Measurements from ENCODE around the gene SMIM29. TPM values are rescaled to one million over a fixed set of nuclear protein-coding genes. Genes with fewer than 3 reads are reported as not detected.
A peak's percentile ranks its signal among the peaks of the same experiment; 100 is the strongest.
"Not testable (repeated sequence)": the region's sequence is repeated elsewhere in the genome, so short reads cannot be mapped to it uniquely, and the experiment has no call there.

SMIM29 gene
- total RNA-seq, 2 donors from 2014 or later: 8.2 to 11.5 TPM

DNA sequence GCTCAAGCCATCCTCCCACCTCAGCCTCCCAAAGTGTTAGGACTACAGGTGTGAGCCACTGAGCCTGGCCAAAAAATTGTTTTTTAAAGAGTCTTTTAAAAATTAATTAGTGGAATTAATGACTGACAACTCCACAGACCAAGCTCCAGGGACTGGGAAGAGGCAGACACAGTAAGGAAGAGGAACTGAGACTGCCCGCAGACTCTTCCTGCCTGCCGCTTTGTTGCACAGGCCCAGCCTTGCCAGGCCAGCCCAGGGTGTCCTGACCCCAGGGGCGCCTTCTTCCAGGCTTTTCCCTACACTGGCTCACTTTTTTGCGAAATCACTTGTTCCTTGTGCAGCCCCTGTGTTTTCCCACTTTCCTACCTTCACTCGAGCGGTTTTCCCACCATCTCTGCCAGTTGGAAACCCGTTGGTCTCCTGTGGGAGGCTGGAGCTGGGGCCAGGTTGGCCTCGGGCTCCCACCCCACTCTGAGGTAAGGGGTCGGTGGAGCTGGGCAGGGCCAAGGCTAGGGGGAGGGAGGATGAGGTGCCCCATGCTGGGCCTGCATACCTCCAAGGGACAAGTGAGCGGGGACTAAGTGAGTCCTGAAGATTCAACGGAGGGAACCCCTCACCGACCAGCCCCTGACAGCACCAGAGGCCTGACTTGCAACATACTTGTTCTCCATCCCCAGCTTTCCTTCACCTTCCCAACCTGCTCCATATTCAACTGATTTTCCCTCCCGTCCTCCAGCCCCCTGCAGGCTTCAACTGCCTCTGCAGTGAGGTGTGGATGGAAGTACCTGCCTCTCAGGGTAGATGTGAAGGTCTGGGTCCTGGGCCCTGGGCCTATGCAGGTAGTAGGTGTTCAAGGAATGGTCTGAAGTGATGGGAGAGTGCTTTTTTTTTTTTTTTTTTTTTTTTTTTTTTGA is 23.5 kb upstream of the SMIM29 start:
- intact Hi-C loops (cut with DNase I, micrococcal nuclease): no loop called here
- DNase-seq: no peak
- no peak for ATAC-seq

- intact Hi-C loops (cut with DNase I, micrococcal nuclease); ATAC-seq; DNase-seq: not testable (repeated sequence)
These were observed 21.0 kb upstream of the SMIM29 start for GRCh38 chr6:34269658-34270341.

DNA sequence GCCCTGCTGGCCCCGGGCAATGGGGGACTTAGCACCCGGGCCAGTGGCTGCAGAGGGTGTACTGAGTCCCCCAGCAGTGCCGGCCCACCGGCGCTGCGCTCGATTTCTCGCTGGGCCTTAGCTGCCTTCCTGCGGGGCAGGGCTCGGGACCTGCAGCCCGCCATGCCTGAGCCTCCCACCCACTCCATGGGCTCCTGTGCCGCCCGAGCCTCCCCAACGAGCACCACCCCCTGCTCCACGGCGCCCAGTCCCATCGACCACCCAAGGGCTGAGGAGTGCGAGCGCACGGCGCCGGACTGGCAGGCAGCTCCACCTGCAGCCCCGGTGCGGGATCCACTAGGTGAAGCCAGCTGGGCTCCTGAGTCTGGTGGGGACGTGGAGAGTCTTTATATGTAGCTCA is 20.3 kb upstream of the SMIM29 start:
- intact Hi-C loops (cut with DNase I, micrococcal nuclease); DNase-seq; ATAC-seq: not testable (repeated sequence)

DNA sequence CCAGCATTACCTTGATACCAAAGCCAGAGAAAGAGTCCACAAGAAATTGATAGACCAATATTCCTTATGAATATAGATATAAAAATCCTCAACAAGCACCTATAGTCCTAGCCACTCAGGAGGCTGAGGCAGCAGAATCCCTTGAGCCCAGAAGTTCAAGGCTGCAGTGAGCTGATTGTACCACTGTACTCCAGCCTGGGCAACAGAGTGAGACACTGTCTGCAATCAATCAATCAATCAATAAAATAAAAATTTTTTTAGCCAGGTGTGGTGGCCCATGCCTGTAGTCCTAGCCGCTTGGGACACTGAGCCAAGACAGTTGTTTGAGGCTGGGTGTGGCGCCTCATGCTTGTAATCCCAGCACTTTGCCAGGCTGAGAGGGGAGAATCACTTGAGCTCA is 18.9 kb upstream of the SMIM29 start:
- intact Hi-C loops (cut with DNase I, micrococcal nuclease): no loop called here
- ATAC-seq (no peak), DNase-seq (no peak)

DNA sequence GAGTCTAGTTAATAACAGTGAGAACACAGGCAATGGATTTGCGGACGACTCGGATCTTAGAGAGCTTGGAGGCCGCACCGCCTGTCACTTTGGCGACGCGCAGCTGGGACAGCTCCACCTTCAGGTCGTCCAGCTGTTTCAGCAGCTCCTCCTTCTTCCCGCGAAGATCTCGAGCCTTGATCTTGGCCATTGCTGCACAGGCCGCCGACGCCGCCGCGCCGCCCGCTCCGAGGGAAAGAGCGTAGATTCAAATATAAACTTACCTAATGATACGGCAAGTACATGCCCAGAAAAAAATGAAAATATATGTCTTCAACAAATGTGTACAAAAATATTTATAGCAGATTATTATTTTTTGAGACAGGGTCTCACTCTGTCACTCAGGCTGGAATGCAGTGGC is 14.7 kb upstream of the SMIM29 start:
- ATAC-seq; intact Hi-C loops (cut with DNase I, micrococcal nuclease); DNase-seq: not testable (repeated sequence)

- DNase-seq (no peak), ATAC-seq (no peak)
- intact Hi-C loops (cut with DNase I, micrococcal nuclease): no loop called here
These were observed 11.9 kb upstream of the SMIM29 start for GRCh38 chr6:34260576-34261267.

- ATAC-seq (no peak), DNase-seq (no peak)
- intact Hi-C loops (cut with DNase I, micrococcal nuclease): no loop called here
These were observed 10.8 kb upstream of the SMIM29 start for GRCh38 chr6:34259529-34260069.

- DNase-seq; ATAC-seq; intact Hi-C loops (cut with DNase I, micrococcal nuclease): not testable (repeated sequence)
These were observed 3.6 kb upstream of the SMIM29 start for GRCh38 chr6:34252395-34252794.

DNA sequence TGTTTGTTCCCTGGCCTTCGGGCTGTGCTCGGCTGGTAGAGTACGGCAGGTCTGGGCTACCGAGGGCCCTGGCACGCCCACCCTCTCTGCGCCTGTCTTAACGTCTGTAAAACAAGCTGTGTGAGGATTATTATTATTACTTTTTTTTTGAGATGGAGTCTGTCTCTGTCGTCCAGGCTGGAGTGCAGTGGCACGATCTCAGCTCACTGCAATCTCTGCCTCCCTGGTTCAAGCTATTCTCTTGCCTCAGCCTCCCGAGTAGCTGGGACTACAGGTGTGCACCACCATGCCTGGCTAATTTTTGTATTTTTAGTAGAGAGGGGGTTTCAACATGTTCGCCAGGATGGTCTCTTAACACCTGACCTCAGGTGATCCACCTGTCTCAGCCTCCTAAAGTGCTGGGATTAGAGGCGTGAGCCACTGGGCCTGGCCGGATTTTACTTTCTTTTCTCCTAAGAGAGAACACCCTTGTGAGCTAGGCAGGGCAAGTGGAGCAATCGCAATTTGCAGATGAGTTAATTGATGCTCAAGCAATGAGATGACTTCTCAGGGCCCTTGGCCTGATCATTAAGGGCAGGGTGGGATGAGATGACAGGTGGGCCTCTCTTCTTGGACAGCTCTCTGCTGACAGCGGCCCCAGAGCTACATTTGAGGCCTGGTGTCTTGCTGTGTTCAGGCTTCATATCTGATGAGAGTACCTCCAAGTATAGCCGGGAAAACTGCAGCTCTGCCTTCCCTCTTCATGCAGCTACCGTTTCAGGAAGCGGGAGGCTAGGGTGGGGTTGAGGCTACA is 859 bp upstream of the SMIM29 start:
- intact Hi-C loops (cut with DNase I, micrococcal nuclease): loop anchor here (5.0 to 10.0 kb wide), 2 partner anchors 165 to 168 kb away; no protein-coding TSS in a partner anchor
- DNase-seq (no peak), ATAC-seq (peak; percentile 39)

GRCh38 chr6:34248198-34248726 is 544 bp downstream of the SMIM29 start:
- ATAC-seq (peak; percentile 55), DNase-seq (peak; percentile 77 to 81)
- intact Hi-C loops (cut with DNase I, micrococcal nuclease): loop anchor here (5.0 to 10.0 kb wide), 2 partner anchors 167 to 169 kb away; no protein-coding TSS in a partner anchor

- no peak for ATAC-seq
- intact Hi-C loops (cut with DNase I, micrococcal nuclease): loop anchor here (5.0 to 10.0 kb wide), 2 partner anchors 167 to 170 kb away; no protein-coding TSS in a partner anchor
- DNase-seq: no peak
These were observed 1.2 kb downstream of the SMIM29 start for GRCh38 chr6:34247481-34248197.

- ATAC-seq (no peak), DNase-seq (peak in 1 of 2 donors; percentile 48)
- intact Hi-C loops (cut with DNase I, micrococcal nuclease): loop anchor here (5.0 to 10.0 kb wide), 2 partner anchors 168 to 171 kb away; no protein-coding TSS in a partner anchor
These were observed 2.0 kb downstream of the SMIM29 start for GRCh38 chr6:34246563-34247391.

- no peak for ATAC-seq
- no peak for DNase-seq
- intact Hi-C loops (cut with DNase I, micrococcal nuclease): loop anchor here (5.0 to 10.0 kb wide), 2 partner anchors 169 to 171 kb away; no protein-coding TSS in a partner anchor
These were observed 2.6 kb downstream of the SMIM29 start for GRCh38 chr6:34246249-34246562.

DNA sequence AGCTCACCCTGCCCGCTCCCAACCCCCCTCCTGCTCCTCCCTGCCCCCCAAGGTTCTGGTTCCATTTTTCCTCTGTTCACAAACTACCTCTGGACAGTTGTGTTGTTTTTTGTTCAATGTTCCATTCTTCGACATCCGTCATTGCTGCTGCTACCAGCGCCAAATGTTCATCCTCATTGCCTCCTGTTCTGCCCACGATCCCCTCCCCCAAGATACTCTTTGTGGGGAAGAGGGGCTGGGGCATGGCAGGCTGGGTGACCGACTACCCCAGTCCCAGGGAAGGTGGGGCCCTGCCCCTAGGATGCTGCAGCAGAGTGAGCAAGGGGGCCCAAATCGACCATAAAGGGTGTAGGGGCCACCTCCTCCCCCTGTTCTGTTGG is 3.1 kb downstream of the SMIM29 start:
- intact Hi-C loops (cut with DNase I, micrococcal nuclease): loop anchor here (5.0 to 10.0 kb wide), 2 partner anchors 169 to 172 kb away; no protein-coding TSS in a partner anchor
- not testable (repeated sequence) for ATAC-seq, DNase-seq

DNA sequence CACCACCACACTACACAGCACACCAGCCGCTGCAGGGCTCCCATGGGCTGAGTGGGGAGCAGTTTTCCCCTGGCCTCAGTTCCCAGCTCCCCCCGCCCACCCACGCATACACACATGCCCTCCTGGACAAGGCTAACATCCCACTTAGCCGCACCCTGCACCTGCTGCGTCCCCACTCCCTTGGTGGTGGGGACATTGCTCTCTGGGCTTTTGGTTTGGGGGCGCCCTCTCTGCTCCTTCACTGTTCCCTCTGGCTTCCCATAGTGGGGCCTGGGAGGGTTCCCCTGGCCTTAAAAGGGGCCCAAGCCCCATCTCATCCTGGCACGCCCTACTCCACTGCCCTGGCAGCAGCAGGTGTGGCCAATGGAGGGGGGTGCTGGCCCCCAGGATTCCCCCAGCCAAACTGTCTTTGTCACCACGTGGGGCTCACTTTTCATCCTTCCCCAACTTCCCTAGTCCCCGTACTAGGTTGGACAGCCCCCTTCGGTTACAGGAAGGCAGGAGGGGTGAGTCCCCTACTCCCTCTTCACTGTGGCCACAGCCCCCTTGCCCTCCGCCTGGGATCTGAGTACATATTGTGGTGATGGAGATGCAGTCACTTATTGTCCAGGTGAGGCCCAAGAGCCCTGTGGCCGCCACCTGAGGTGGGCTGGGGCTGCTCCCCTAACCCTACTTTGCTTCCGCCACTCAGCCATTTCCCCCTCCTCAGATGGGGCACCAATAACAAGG is 3.6 kb downstream of the SMIM29 start:
- DNase-seq, ATAC-seq: not testable (repeated sequence)
- intact Hi-C loops (cut with DNase I, micrococcal nuclease): loop anchor here (5.0 to 10.0 kb wide), 2 partner anchors 170 to 172 kb away; no protein-coding TSS in a partner anchor
